Measurements from ENCODE around the gene HPS1. TPM values are rescaled to one million over a fixed set of nuclear protein-coding genes. Genes with fewer than 3 reads are reported as not detected.

Gene HPS1
- total RNA-seq, 2 donors from 2014 or later: 40.0 to 53.7 TPM

GRCh38 chr10:98376485-98376884 lies 70.2 kb downstream of the HPS1 start:
- Histone ChIP-seq H3K9me3 (no peaks in the 10 kb centered on the region), H3K36me3 (replicated peaks in 1 of 2; ENCODE audit: insufficient read depth in 1 of 2, low read depth in 2 of 2) (no peaks in the 10 kb centered on the region), H3K27ac (no peak overlapping the region), H3K4me1 (no peaks in the 10 kb centered on the region), H3K4me3 (no peak overlapping the region), H3K27me3 (no peaks in the 10 kb centered on the region)
- DNase-seq (no peak), ATAC-seq (no peak)
- intact Hi-C loops (cut with DNase I): no loop called here
- TF ChIP-seq POLR2A (IDR thresholded peaks at IDR 0.05): no peak
- no peak for TF ChIP-seq CTCF (IDR thresholded peaks at IDR 0.05)
- 41 to 67% methylated on average over 1 of the region's 1 CpG for WGBS, 2 donors

GRCh38 chr10:98374217-98374985 lies 72.3 kb downstream of the HPS1 start:
- DNase-seq: no peak
- WGBS, 2 donors: 50 to 63% methylated on average over 8 of the region's 8 CpGs
- Histone ChIP-seq H3K9me3 (no peaks in the 10 kb centered on the region), H3K27ac (no peak overlapping the region), H3K4me3 (no peak overlapping the region), H3K27me3 (no peaks in the 10 kb centered on the region), H3K36me3 (replicated peaks in 1 of 2; ENCODE audit: insufficient read depth in 1 of 2, low read depth in 2 of 2) (no peaks in the 10 kb centered on the region), H3K4me1 (no peaks in the 10 kb centered on the region)
- TF ChIP-seq POLR2A (IDR thresholded peaks at IDR 0.05) (no peak), CTCF (IDR thresholded peaks at IDR 0.05) (no peak)
- ATAC-seq: no peak
- intact Hi-C loops (cut with DNase I): no loop called here

GRCh38 chr10:98373260-98374040 lies 73.3 kb downstream of the HPS1 start:
- Histone ChIP-seq H3K27ac (no peak overlapping the region), H3K27me3 (no peaks in the 10 kb centered on the region), H3K9me3 (no peaks in the 10 kb centered on the region), H3K4me3 (no peak overlapping the region), H3K36me3 (replicated peaks in 1 of 2; ENCODE audit: insufficient read depth in 1 of 2, low read depth in 2 of 2) (no peaks in the 10 kb centered on the region), H3K4me1 (no peaks in the 10 kb centered on the region)
- intact Hi-C loops (cut with DNase I): no loop called here
- TF ChIP-seq POLR2A (IDR thresholded peaks at IDR 0.05) (no peak), CTCF (IDR thresholded peaks at IDR 0.05) (no peak)
- no peak for ATAC-seq
- no peak for DNase-seq
- 61 to 64% methylated on average over 12 of the region's 12 CpGs for WGBS, 2 donors

GRCh38 chr10:98370831-98371820 lies 75.6 kb downstream of the HPS1 start:
- Histone ChIP-seq H3K4me1 (no peaks in the 10 kb centered on the region), H3K27ac (no peak overlapping the region), H3K9me3 (no peaks in the 10 kb centered on the region), H3K4me3 (no peak overlapping the region), H3K36me3 (replicated peaks in 1 of 2; ENCODE audit: insufficient read depth in 1 of 2, low read depth in 2 of 2) (no peaks in the 10 kb centered on the region), H3K27me3 (no peaks in the 10 kb centered on the region)
- DNase-seq (no peak), ATAC-seq (no peak)
- WGBS, 2 donors: 67 to 72% methylated on average over 14 of the region's 14 CpGs
- intact Hi-C loops (cut with DNase I): no loop called here
- TF ChIP-seq CTCF (IDR thresholded peaks at IDR 0.05): no peak
